GM23338 (cell line): ENCODE measurements around the gene HOXA2. TPM values are rescaled to one million over a fixed set of nuclear protein-coding genes. Genes with fewer than 3 reads are reported as not detected.

Source experiments
- ATAC-seq: fragments of 200-7000 bp; cut with Tn5 transposase; 3 replicates; pipeline ENCODE4 v1.9.1; 2020
- DNase-seq: peaks from one replicate; pipeline ENCODE4 v3.0.0-alpha.2; 2015; ENCODE audit warnings: low spot score
- H2AFZ ChIP-seq: fragments of 200-600 bp; sonication (generic); 2 replicates; pipeline ENCODE4 v1.8.0; 2016; ENCODE audit warnings: antibody characterized with exemption, mild to moderate bottlenecking, moderate library complexity
- H3F3A ChIP-seq: fragments of 200-600 bp; sonication (generic); replicated peaks from 2 replicates; pipeline ENCODE4 v1.8.0; 2017; ENCODE audit warnings: antibody characterized with exemption, mixed run types, low read depth
- H3K27ac ChIP-seq: fragments of 200-600 bp; sonication (generic); 2 replicates; pipeline ENCODE4 v1.6.1; 2016; ENCODE audit warnings: low read depth
- H3K27me3 ChIP-seq: fragments of 200-600 bp; sonication (generic); 2 replicates; pipeline ENCODE4 v1.8.0; 2016; ENCODE audit warnings: mild to moderate bottlenecking, mixed run types, moderate library complexity; ENCODE audit not compliant: insufficient read depth
- H3K36me3 ChIP-seq: fragments of 200-600 bp; sonication (generic); 2 replicates; pipeline ENCODE4 v1.8.0; 2016; ENCODE audit warnings: mild to moderate bottlenecking; ENCODE audit not compliant: insufficient read depth
- H3K4me1 ChIP-seq: fragments of 200-600 bp; sonication (generic); 2 replicates; pipeline ENCODE4 v1.8.0; 2016; ENCODE audit warnings: mild to moderate bottlenecking, moderate library complexity; ENCODE audit not compliant: insufficient read depth
- H3K4me2 ChIP-seq: fragments of 200-600 bp; sonication (generic); 2 replicates; pipeline ENCODE4 v1.7.1; 2017; ENCODE audit warnings: mixed run types
- H3K4me3 ChIP-seq: fragments of 200-600 bp; sonication (generic); 2 replicates; pipeline ENCODE4 v1.6.1; 2016; ENCODE audit warnings: mixed run types
- H3K79me2 ChIP-seq: fragments of 200-600 bp; sonication (generic); replicated peaks from 2 replicates; pipeline ENCODE4 v1.8.0; 2017; ENCODE audit warnings: mild to moderate bottlenecking; ENCODE audit not compliant: insufficient read depth
- H3K9me2 ChIP-seq: fragments of 200-600 bp; sonication (generic); 2 replicates; pipeline ENCODE4 v1.8.0; 2017; ENCODE audit not compliant: insufficient read depth
- H4K20me1 ChIP-seq: fragments of 200-600 bp; sonication (generic); replicated peaks from 2 replicates; pipeline ENCODE4 v1.8.0; 2017; ENCODE audit warnings: mild to moderate bottlenecking; ENCODE audit not compliant: insufficient read depth
- H3K27ac Mint-ChIP-seq: 2 replicates; pipeline ENCODE4 v1.8.0; 2020; ENCODE audit warnings: inconsistent platforms, mild to moderate bottlenecking, moderate library complexity, mixed read lengths
- H3K27me3 Mint-ChIP-seq: 3 replicates; pipeline ENCODE4 v1.8.0; 2022; ENCODE audit warnings: low read depth, mild to moderate bottlenecking, moderate library complexity, mixed read lengths, inconsistent platforms; ENCODE audit not compliant: insufficient read depth, poor library complexity
- H3K36me3 Mint-ChIP-seq: 3 replicates; pipeline ENCODE4 v1.8.0; 2021; ENCODE audit warnings: low read depth, mild to moderate bottlenecking, inconsistent platforms, moderate library complexity, mixed read lengths
- H3K4me1 Mint-ChIP-seq: 3 replicates; pipeline ENCODE4 v1.8.0; 2020; ENCODE audit warnings: mild to moderate bottlenecking, inconsistent platforms, mixed read lengths
- H3K4me3 Mint-ChIP-seq: 3 replicates; pipeline ENCODE4 v1.8.0; 2021; ENCODE audit warnings: moderate library complexity, mild to moderate bottlenecking, inconsistent platforms, mixed read lengths
- H3K9me3 Mint-ChIP-seq: 3 replicates; pipeline ENCODE4 v1.8.0; 2020; ENCODE audit warnings: moderate library complexity, mild to moderate bottlenecking, inconsistent platforms, mixed read lengths
- EZH2 ChIP-seq: fragments of 200-600 bp; sonication (generic); IDR thresholded peaks from one replicate; pipeline ENCODE4 v1.8.0; 2017; ENCODE audit warnings: antibody characterized with exemption, mild to moderate bottlenecking, low read depth; ENCODE audit not compliant: unreplicated experiment
- EZH2phosphoT487 ChIP-seq: fragments of 200-600 bp; sonication (generic); IDR thresholded peaks from one replicate; pipeline ENCODE4 v1.8.1; 2018; ENCODE audit warnings: antibody characterized with exemption; ENCODE audit not compliant: unreplicated experiment
- JUNB ChIP-seq: IDR thresholded peaks from one replicate; pipeline ENCODE4 v1.6.1; 2016; ENCODE audit warnings: antibody characterized with exemption; ENCODE audit not compliant: unreplicated experiment
- NANOG ChIP-seq: IDR thresholded peaks from 2 replicates; pipeline ENCODE4 v1.6.1; 2016; ENCODE audit warnings: antibody characterized with exemption, borderline replicate concordance
- POLR2AphosphoS5 ChIP-seq: IDR thresholded peaks from 2 replicates; pipeline ENCODE4 v1.6.1; 2016; ENCODE audit warnings: antibody characterized with exemption, low read depth
- STAT1 ChIP-seq: IDR thresholded peaks from one replicate; pipeline ENCODE4 v1.6.1; 2016; ENCODE audit warnings: antibody characterized with exemption; ENCODE audit not compliant: unreplicated experiment
- ZNF114 ChIP-seq: fragments of 250-450 bp; sonication (Bioruptor Pico); IDR thresholded peaks from 2 replicates; pipeline ENCODE4 v1.5.0; 2020; ENCODE audit warnings: mild to moderate bottlenecking, moderate library complexity
- ZNF331 ChIP-seq: fragments of 250-450 bp; sonication (Bioruptor Pico); IDR thresholded peaks from 2 replicates; pipeline ENCODE4 v1.5.0; 2020; ENCODE audit warnings: low read depth, mild to moderate bottlenecking, moderate library complexity
- polyA plus RNA-seq: library from polyadenylated mRNA; unstranded; fragments of >200 nt; fragmentation: Nextera tagmentation; extraction: Ambion mirVana; gene quantifications from 2 replicates; pipeline ENCODE4 v1.2.1, GENCODE V29; 2016
- total RNA-seq: library from RNA; depleted of rRNA; stranded (reverse); fragments of >200 nt; shearing (Covaris generic); gene quantifications from 2 replicates; pipeline ENCODE4 v1.2.3, GENCODE V29; 2014
- TF ChIP-seq, protein P1 (sequence below): fragments of 250-450 bp; sonication (Bioruptor Pico); IDR thresholded peaks from 2 replicates; pipeline ENCODE4 v1.5.0; 2020; ENCODE audit warnings: mild to moderate bottlenecking, moderate library complexity
- TF ChIP-seq, protein P2 (sequence below): IDR thresholded peaks from 2 replicates; pipeline ENCODE4 v1.6.1; 2016; ENCODE audit warnings: antibody characterized with exemption
- TF ChIP-seq, protein P3 (sequence below): IDR thresholded peaks from one replicate; pipeline ENCODE4 v1.6.1; 2018; ENCODE audit warnings: antibody characterized with exemption; ENCODE audit not compliant: unreplicated experiment

HOXA2 gene
- total and polyA plus RNA-seq, 2 experiments from 2014 or later: not detected

GRCh38 chr7:27095050-27095896 lies 7.2 kb downstream of the HOXA2 start:
- Histone ChIP-seq H3K4me2 (peak overlapping the region; percentile 84; the same call in 1 of the 2 replicates), H3K27me3 (peaks cover 100% of the 10 kb centered on the region), H2AFZ (no peak overlapping the region), H3K4me3 (peak overlapping the region; percentile 60), H3K9me2 (no peaks in the 10 kb centered on the region), H4K20me1 (peaks cover 54% of the 10 kb centered on the region), H3K36me3 (no peaks in the 10 kb centered on the region), H3K79me2 (no peaks in the 10 kb centered on the region), H3K4me1 (peaks cover 67% of the 10 kb centered on the region), H3K27ac (no peak overlapping the region), H3F3A (peaks cover 46% of the 10 kb centered on the region)
- Mint-ChIP-seq H3K27ac (no peak overlapping the region), H3K27me3 (peaks cover 100% of the 10 kb centered on the region), H3K4me1 (peaks cover 62% of the 10 kb centered on the region), H3K36me3 (no peaks in the 10 kb centered on the region), H3K9me3 (peaks cover 8% of the 10 kb centered on the region; the same call in 2 of the 3 replicates), H3K4me3 (peak overlapping the region; percentile 69)
- TF ChIP-seq ZNF114 (CRISPR knock-in tag) (no peak), EZH2phosphoT487 (peak; percentile 50), POLR2AphosphoS5 (no peak), STAT1 (no peak), NANOG (no peak), ZNF331 (CRISPR knock-in tag) (no peak), JUNB (no peak), EZH2 (peak; percentile 92)
- TF ChIP-seq, protein P1, sequence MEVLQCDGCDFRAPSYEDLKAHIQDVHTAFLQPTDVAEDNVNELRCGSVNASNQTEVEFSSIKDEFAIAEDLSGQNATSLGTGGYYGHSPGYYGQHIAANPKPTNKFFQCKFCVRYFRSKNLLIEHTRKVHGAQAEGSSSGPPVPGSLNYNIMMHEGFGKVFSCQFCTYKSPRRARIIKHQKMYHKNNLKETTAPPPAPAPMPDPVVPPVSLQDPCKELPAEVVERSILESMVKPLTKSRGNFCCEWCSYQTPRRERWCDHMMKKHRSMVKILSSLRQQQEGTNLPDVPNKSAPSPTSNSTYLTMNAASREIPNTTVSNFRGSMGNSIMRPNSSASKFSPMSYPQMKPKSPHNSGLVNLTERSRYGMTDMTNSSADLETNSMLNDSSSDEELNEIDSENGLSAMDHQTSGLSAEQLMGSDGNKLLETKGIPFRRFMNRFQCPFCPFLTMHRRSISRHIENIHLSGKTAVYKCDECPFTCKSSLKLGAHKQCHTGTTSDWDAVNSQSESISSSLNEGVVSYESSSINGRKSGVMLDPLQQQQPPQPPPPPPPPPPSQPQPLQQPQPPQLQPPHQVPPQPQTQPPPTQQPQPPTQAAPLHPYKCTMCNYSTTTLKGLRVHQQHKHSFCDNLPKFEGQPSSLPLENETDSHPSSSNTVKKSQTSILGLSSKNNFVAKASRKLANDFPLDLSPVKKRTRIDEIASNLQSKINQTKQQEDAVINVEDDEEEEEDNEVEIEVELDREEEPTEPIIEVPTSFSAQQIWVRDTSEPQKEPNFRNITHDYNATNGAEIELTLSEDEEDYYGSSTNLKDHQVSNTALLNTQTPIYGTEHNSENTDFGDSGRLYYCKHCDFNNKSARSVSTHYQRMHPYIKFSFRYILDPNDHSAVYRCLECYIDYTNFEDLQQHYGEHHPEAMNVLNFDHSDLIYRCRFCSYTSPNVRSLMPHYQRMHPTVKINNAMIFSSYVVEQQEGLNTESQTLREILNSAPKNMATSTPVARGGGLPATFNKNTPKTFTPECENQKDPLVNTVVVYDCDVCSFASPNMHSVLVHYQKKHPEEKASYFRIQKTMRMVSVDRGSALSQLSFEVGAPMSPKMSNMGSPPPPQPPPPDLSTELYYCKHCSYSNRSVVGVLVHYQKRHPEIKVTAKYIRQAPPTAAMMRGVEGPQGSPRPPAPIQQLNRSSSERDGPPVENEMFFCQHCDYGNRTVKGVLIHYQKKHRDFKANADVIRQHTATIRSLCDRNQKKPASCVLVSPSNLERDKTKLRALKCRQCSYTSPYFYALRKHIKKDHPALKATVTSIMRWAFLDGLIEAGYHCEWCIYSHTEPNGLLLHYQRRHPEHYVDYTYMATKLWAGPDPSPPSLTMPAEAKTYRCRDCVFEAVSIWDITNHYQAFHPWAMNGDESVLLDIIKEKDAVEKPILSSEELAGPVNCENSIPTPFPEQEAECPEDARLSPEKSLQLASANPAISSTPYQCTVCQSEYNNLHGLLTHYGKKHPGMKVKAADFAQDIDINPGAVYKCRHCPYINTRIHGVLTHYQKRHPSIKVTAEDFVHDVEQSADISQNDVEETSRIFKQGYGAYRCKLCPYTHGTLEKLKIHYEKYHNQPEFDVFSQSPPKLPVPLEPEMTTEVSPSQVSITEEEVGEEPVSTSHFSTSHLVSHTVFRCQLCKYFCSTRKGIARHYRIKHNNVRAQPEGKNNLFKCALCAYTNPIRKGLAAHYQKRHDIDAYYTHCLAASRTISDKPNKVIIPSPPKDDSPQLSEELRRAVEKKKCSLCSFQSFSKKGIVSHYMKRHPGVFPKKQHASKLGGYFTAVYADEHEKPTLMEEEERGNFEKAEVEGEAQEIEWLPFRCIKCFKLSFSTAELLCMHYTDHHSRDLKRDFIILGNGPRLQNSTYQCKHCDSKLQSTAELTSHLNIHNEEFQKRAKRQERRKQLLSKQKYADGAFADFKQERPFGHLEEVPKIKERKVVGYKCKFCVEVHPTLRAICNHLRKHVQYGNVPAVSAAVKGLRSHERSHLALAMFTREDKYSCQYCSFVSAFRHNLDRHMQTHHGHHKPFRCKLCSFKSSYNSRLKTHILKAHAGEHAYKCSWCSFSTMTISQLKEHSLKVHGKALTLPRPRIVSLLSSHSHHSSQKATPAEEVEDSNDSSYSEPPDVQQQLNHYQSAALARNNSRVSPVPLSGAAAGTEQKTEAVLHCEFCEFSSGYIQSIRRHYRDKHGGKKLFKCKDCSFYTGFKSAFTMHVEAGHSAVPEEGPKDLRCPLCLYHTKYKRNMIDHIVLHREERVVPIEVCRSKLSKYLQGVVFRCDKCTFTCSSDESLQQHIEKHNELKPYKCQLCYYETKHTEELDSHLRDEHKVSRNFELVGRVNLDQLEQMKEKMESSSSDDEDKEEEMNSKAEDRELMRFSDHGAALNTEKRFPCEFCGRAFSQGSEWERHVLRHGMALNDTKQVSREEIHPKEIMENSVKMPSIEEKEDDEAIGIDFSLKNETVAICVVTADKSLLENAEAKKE (CRISPR knock-in tag): no peak
- TF ChIP-seq, protein P2, sequence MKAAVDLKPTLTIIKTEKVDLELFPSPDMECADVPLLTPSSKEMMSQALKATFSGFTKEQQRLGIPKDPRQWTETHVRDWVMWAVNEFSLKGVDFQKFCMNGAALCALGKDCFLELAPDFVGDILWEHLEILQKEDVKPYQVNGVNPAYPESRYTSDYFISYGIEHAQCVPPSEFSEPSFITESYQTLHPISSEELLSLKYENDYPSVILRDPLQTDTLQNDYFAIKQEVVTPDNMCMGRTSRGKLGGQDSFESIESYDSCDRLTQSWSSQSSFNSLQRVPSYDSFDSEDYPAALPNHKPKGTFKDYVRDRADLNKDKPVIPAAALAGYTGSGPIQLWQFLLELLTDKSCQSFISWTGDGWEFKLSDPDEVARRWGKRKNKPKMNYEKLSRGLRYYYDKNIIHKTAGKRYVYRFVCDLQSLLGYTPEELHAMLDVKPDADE: no peak
- TF ChIP-seq, protein P3, sequence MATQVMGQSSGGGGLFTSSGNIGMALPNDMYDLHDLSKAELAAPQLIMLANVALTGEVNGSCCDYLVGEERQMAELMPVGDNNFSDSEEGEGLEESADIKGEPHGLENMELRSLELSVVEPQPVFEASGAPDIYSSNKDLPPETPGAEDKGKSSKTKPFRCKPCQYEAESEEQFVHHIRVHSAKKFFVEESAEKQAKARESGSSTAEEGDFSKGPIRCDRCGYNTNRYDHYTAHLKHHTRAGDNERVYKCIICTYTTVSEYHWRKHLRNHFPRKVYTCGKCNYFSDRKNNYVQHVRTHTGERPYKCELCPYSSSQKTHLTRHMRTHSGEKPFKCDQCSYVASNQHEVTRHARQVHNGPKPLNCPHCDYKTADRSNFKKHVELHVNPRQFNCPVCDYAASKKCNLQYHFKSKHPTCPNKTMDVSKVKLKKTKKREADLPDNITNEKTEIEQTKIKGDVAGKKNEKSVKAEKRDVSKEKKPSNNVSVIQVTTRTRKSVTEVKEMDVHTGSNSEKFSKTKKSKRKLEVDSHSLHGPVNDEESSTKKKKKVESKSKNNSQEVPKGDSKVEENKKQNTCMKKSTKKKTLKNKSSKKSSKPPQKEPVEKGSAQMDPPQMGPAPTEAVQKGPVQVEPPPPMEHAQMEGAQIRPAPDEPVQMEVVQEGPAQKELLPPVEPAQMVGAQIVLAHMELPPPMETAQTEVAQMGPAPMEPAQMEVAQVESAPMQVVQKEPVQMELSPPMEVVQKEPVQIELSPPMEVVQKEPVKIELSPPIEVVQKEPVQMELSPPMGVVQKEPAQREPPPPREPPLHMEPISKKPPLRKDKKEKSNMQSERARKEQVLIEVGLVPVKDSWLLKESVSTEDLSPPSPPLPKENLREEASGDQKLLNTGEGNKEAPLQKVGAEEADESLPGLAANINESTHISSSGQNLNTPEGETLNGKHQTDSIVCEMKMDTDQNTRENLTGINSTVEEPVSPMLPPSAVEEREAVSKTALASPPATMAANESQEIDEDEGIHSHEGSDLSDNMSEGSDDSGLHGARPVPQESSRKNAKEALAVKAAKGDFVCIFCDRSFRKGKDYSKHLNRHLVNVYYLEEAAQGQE: no peak
- ATAC-seq (peak; percentile 13), DNase-seq (peak; percentile 36)
